ENCODE data around the gene ZDHHC1. TPM values are rescaled to one million over a fixed set of nuclear protein-coding genes. Genes with fewer than 3 reads are reported as not detected.
"Not testable (repeated sequence)": the region's sequence is repeated elsewhere in the genome, so short reads cannot be mapped to it uniquely, and the experiment has no call there.

The ZDHHC1 gene
- total RNA-seq, 2 donors from 2014 or later = 0.35 TPM; not detected in 1

GRCh38 chr16:67388591-67388990, 27.7 kb downstream of the ZDHHC1 start:
- no peak overlapping the region for H3K27ac Mint-ChIP-seq
- no peak for ATAC-seq
- H3K9me3 ChIP-seq (ENCODE audit: control insufficient read depth, low read length, poor library complexity, severe bottlenecking) = no peaks in the 10 kb centered on the region
- DNase-seq = no peak
- peaks cover 10% of the 10 kb centered on the region for H3K4me1 Mint-ChIP-seq
- H3K4me3 Mint-ChIP-seq = no peak overlapping the region
- peaks cover 5% of the 10 kb centered on the region for H3K36me3 Mint-ChIP-seq (ENCODE audit: low read depth)
- H3K27me3 Mint-ChIP-seq = peaks cover 14% of the 10 kb centered on the region

- Mint-ChIP-seq H3K27ac (no peak overlapping the region), H3K4me3 (no peak overlapping the region), H3K36me3 (ENCODE audit: low read depth) (peaks cover 5% of the 10 kb centered on the region), H3K27me3 (peaks cover 12% of the 10 kb centered on the region), H3K4me1 (peaks cover 10% of the 10 kb centered on the region)
- no peaks in the 10 kb centered on the region for H3K9me3 ChIP-seq (ENCODE audit: control insufficient read depth, low read length, poor library complexity, severe bottlenecking)
- DNase-seq = no peak
- ATAC-seq = no peak
Observed at GRCh38 chr16:67388191-67388590, 28.1 kb downstream of the ZDHHC1 start.

- H3K9me3 ChIP-seq (ENCODE audit: control insufficient read depth, low read length, poor library complexity, severe bottlenecking) = no peaks in the 10 kb centered on the region
- Mint-ChIP-seq H3K27me3 (peaks cover 8% of the 10 kb centered on the region), H3K4me3 (no peak overlapping the region), H3K4me1 (peaks cover 9% of the 10 kb centered on the region), H3K27ac (no peak overlapping the region), H3K36me3 (ENCODE audit: low read depth) (peaks cover 3% of the 10 kb centered on the region)
- DNase-seq (no peak), ATAC-seq (no peak)
Observed at GRCh38 chr16:67387479-67388079, 28.7 kb downstream of the ZDHHC1 start.

GRCh38 chr16:67386861-67387455, 29.3 kb downstream of the ZDHHC1 start:
- peaks cover 6% of the 10 kb centered on the region for H3K4me1 Mint-ChIP-seq
- no peak overlapping the region for H3K27ac Mint-ChIP-seq
- no peaks in the 10 kb centered on the region for H3K9me3 ChIP-seq (ENCODE audit: control insufficient read depth, low read length, poor library complexity, severe bottlenecking)
- no peak overlapping the region for H3K4me3 Mint-ChIP-seq
- H3K36me3 Mint-ChIP-seq (ENCODE audit: low read depth) = no peaks in the 10 kb centered on the region
- ATAC-seq = no peak
- no peak for DNase-seq
- peaks cover 5% of the 10 kb centered on the region for H3K27me3 Mint-ChIP-seq

GRCh38 chr16:67384778-67385510, 31.3 kb downstream of the ZDHHC1 start:
- ATAC-seq (no peak), DNase-seq (no peak)
- Mint-ChIP-seq H3K36me3 (ENCODE audit: low read depth) (no peaks in the 10 kb centered on the region), H3K27me3 (peaks cover 9% of the 10 kb centered on the region), H3K4me1 (peaks cover 4% of the 10 kb centered on the region), H3K4me3 (no peak overlapping the region), H3K27ac (no peak overlapping the region)
- no peaks in the 10 kb centered on the region for H3K9me3 ChIP-seq (ENCODE audit: control insufficient read depth, low read length, poor library complexity, severe bottlenecking)

GRCh38 chr16:67383284-67383683, 33.0 kb downstream of the ZDHHC1 start:
- no peak overlapping the region for H3K4me3 Mint-ChIP-seq
- H3K36me3 Mint-ChIP-seq (ENCODE audit: low read depth) = no peaks in the 10 kb centered on the region
- peaks cover 9% of the 10 kb centered on the region for H3K27me3 Mint-ChIP-seq
- ATAC-seq (no peak), DNase-seq (no peak)
- no peaks in the 10 kb centered on the region for H3K9me3 ChIP-seq (ENCODE audit: control insufficient read depth, low read length, poor library complexity, severe bottlenecking)
- H3K4me1 Mint-ChIP-seq = peaks cover 4% of the 10 kb centered on the region
- H3K27ac Mint-ChIP-seq = no peak overlapping the region

- DNase-seq = no peak
- no peaks in the 10 kb centered on the region for H3K4me1 Mint-ChIP-seq
- no peaks in the 10 kb centered on the region for H3K9me3 ChIP-seq (ENCODE audit: control insufficient read depth, low read length, poor library complexity, severe bottlenecking)
- H3K4me3 Mint-ChIP-seq = no peak overlapping the region
- peaks cover 23% of the 10 kb centered on the region for H3K27me3 Mint-ChIP-seq
- H3K27ac Mint-ChIP-seq = no peak overlapping the region
- no peak for ATAC-seq
- H3K36me3 Mint-ChIP-seq (ENCODE audit: low read depth) = no peaks in the 10 kb centered on the region
Observed at GRCh38 chr16:67378642-67379041, 37.6 kb downstream of the ZDHHC1 start.

- H3K4me3 Mint-ChIP-seq, DNase-seq, ATAC-seq: not testable (repeated sequence)
Observed at GRCh38 chr16:67376012-67376411, 40.3 kb downstream of the ZDHHC1 start.

GRCh38 chr16:67372664-67373063, 43.6 kb downstream of the ZDHHC1 start:
- Mint-ChIP-seq H3K36me3 (ENCODE audit: low read depth) (no peaks in the 10 kb centered on the region), H3K27me3 (peaks cover 19% of the 10 kb centered on the region), H3K4me3 (no peak overlapping the region), H3K27ac (no peak overlapping the region), H3K4me1 (no peaks in the 10 kb centered on the region)
- DNase-seq (no peak), ATAC-seq (no peak)
- H3K9me3 ChIP-seq (ENCODE audit: control insufficient read depth, low read length, poor library complexity, severe bottlenecking) = no peaks in the 10 kb centered on the region

More at GRCh38 chr16:67376012-67376411, 40.3 kb downstream of the ZDHHC1 start:
- peaks cover 21% of the 10 kb centered on the region for H3K27me3 Mint-ChIP-seq
- H3K27ac Mint-ChIP-seq; H3K4me1 Mint-ChIP-seq; H3K9me3 ChIP-seq (ENCODE audit: control insufficient read depth, low read length, poor library complexity, severe bottlenecking); H3K36me3 Mint-ChIP-seq (ENCODE audit: low read depth): not testable (repeated sequence)

GRCh38 chr16:67370661-67371060, 45.6 kb downstream of the ZDHHC1 start:
- Mint-ChIP-seq H3K4me1 (peaks cover 2% of the 10 kb centered on the region), H3K36me3 (ENCODE audit: low read depth) (no peaks in the 10 kb centered on the region), H3K4me3 (no peak overlapping the region), H3K27me3 (peaks cover 12% of the 10 kb centered on the region), H3K27ac (no peak overlapping the region)
- ATAC-seq (no peak), DNase-seq (no peak)
- no peaks in the 10 kb centered on the region for H3K9me3 ChIP-seq (ENCODE audit: control insufficient read depth, low read length, poor library complexity, severe bottlenecking)

GRCh38 chr16:67364600-67365235, 51.6 kb downstream of the ZDHHC1 start:
- Mint-ChIP-seq H3K27ac (no peak overlapping the region), H3K36me3 (ENCODE audit: low read depth) (no peaks in the 10 kb centered on the region), H3K27me3 (peaks cover 19% of the 10 kb centered on the region), H3K4me3 (peak overlapping the region; percentile 46), H3K4me1 (peaks cover 10% of the 10 kb centered on the region)
- ATAC-seq (peak; percentile 20), DNase-seq (no peak)
- no peaks in the 10 kb centered on the region for H3K9me3 ChIP-seq (ENCODE audit: control insufficient read depth, low read length, poor library complexity, severe bottlenecking)

- Mint-ChIP-seq H3K27ac (no peak overlapping the region), H3K4me1 (peaks cover 15% of the 10 kb centered on the region), H3K36me3 (ENCODE audit: low read depth) (peaks cover 8% of the 10 kb centered on the region), H3K4me3 (no peak overlapping the region), H3K27me3 (peaks cover 36% of the 10 kb centered on the region)
- ATAC-seq (no peak), DNase-seq (no peak)
- no peaks in the 10 kb centered on the region for H3K9me3 ChIP-seq (ENCODE audit: control insufficient read depth, low read length, poor library complexity, severe bottlenecking)
Observed at GRCh38 chr16:67361038-67361437, 55.2 kb downstream of the ZDHHC1 start.

- H3K27ac Mint-ChIP-seq = not testable (repeated sequence)
Observed at GRCh38 chr16:67359540-67360269, 56.6 kb downstream of the ZDHHC1 start.

More at GRCh38 chr16:67359540-67360269, 56.6 kb downstream of the ZDHHC1 start:
- not testable (repeated sequence) for H3K36me3 Mint-ChIP-seq (ENCODE audit: low read depth); ATAC-seq; H3K9me3 ChIP-seq (ENCODE audit: control insufficient read depth, low read length, poor library complexity, severe bottlenecking); DNase-seq; H3K4me1 Mint-ChIP-seq; H3K4me3 Mint-ChIP-seq
- H3K27me3 Mint-ChIP-seq = peaks cover 43% of the 10 kb centered on the region
